Measurements from ENCODE around the gene CD81.
A peak's percentile ranks its signal among the peaks of the same experiment; 100 is the strongest.

Gene CD81

GRCh38 chr11:2391181-2391975 lies 14.3 kb downstream of the CD81 start:
- DNase-seq = no peak

GRCh38 chr11:2392241-2392959 lies 15.3 kb downstream of the CD81 start:
- no peak for DNase-seq

GRCh38 chr11:2393111-2393868 lies 16.2 kb downstream of the CD81 start:
- no peak for DNase-seq

GRCh38 chr11:2393941-2394817 lies 17.1 kb downstream of the CD81 start:
- no peak for DNase-seq

- DNase-seq = no peak
These were observed 17.7 kb downstream of the CD81 start for GRCh38 chr11:2394818-2395105.

- DNase-seq = no peak
These were observed 18.2 kb downstream of the CD81 start for GRCh38 chr11:2395211-2395730.

GRCh38 chr11:2395856-2396255 lies 18.7 kb downstream of the CD81 start:
- no peak for DNase-seq

- DNase-seq = no peak
These were observed 19.4 kb downstream of the CD81 start for GRCh38 chr11:2396471-2396870.

- no peak for DNase-seq
These were observed 19.9 kb downstream of the CD81 start for GRCh38 chr11:2397005-2397404.

GRCh38 chr11:2398664-2399355 lies 21.7 kb downstream of the CD81 start:
- DNase-seq = no peak

- no peak for DNase-seq
These were observed 22.5 kb downstream of the CD81 start for GRCh38 chr11:2399488-2400068.

GRCh38 chr11:2400069-2400761 lies 23.1 kb downstream of the CD81 start, which contains the start of gene TSSC4:
TSSC4 (plus strand) TSS chr11:2400750; CDS start chr11:2402634, 1,884 bp downstream.
- peak; percentile 99 to 100 (median 99) for DNase-seq

- DNase-seq = no peak
These were observed 23.8 kb downstream of the CD81 start for GRCh38 chr11:2400762-2401435.

GRCh38 chr11:2401436-2401984 lies 24.4 kb downstream of the CD81 start:
- no peak for DNase-seq

- no peak for DNase-seq
These were observed 25.0 kb downstream of the CD81 start for GRCh38 chr11:2402106-2402505.

- DNase-seq = no peak
These were observed 26.0 kb downstream of the CD81 start for GRCh38 chr11:2402890-2403645.

GRCh38 chr11:2404735-2405196 lies 27.7 kb downstream of the CD81 start:
- DNase-seq = no peak

- no peak for DNase-seq
These were observed 29.3 kb downstream of the CD81 start for GRCh38 chr11:2406451-2406850.

GRCh38 chr11:2406878-2407410 lies 29.8 kb downstream of the CD81 start:
- no peak for DNase-seq

All from activated CD4-positive, CD25-positive, alpha-beta regulatory T cell (primary cell).